ENCODE results near the gene NMNAT2.

- TF ChIP-seq CTCF (conservative IDR thresholded peaks at IDR 0.05; ENCODE audit: low read depth, low read length) (no peak), EZH2 (IDR thresholded peaks at IDR 0.05; ENCODE audit: borderline replicate concordance, low read depth, low read length, poor library complexity, severe bottlenecking) (no peak)
Measured at GRCh38 chr1:183323849-183324683, 94.1 kb downstream of the NMNAT2 start.
